ENCODE results near the gene TMEM59. TPM values are rescaled to one million over a fixed set of nuclear protein-coding genes. Genes with fewer than 3 reads are reported as not detected.
"Not testable (repeated sequence)": the region's sequence is repeated elsewhere in the genome, so short reads cannot be mapped to it uniquely, and the experiment has no call there.

The TMEM59 gene
- total RNA-seq, 1 donor from 2014 or later: 195 TPM

DNA sequence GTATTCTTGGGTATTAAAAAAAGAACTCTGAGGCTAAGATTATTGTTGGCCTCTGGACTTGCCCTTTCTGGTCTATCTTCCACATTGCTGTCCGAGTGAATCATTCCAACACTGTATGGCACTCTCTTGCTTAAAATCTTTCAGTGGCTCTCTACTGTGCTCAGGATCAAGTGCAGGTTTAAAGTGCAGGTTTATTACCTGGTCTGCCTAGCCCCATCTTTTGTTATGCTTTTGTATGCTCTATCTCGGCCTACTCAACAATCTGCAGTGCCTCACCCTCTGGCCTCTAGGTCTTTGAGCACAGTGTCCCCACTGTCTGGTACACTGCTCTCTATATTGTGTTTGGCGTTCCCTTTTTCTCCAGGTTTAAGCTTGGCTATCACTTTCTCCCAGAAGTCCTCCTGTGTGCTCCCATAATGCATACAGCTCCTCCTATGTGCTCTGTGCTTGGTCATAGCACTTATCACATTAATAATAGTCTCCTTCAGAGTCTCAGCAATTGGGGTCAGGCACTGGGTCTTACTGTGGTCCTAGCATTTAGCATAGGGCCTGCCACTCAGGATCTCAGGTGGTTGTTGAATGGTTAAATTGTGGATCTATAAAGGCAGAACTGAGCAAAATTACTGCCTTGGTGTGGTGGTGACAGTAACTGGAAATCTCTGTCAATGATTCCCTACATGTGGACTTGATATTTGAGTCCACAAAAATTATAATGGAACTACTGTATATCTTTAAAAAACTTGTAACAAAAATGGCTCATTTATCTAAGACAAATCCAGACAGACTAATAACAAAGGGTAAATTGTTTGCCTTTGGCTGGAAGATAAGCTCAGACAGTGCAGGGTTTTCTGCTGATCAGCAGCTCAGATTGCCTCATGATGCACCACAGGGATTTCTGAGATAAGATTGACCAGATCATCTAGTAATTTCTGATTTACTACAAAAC lies 24.4 kb downstream of the TMEM59 start:
- H3K9me3 Mint-ChIP-seq (ENCODE audit: unreplicated experiment): no peaks in the 10 kb centered on the region
- H3K27me3 Mint-ChIP-seq (ENCODE audit: unreplicated experiment): no peaks in the 10 kb centered on the region

DNA sequence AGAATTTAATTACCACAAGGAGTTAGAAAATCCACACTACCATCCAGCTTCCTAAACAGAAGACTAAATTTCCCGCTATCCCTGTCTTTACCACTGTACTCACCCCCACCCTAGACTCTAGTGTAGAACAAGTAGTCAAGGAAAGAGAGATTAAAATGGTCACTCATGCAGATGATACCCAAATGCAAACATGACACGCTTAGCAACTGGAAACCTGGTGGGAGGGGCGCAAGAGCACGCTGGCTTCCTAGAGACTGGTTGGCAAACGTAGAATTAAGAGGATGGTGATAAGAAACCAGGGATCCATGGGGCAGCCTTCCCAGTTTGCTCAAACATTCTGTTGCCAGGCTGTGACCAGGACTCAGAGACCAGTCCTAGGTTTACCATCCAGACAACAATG lies 25.2 kb downstream of the TMEM59 start:
- TF ChIP-seq, protein P1, sequence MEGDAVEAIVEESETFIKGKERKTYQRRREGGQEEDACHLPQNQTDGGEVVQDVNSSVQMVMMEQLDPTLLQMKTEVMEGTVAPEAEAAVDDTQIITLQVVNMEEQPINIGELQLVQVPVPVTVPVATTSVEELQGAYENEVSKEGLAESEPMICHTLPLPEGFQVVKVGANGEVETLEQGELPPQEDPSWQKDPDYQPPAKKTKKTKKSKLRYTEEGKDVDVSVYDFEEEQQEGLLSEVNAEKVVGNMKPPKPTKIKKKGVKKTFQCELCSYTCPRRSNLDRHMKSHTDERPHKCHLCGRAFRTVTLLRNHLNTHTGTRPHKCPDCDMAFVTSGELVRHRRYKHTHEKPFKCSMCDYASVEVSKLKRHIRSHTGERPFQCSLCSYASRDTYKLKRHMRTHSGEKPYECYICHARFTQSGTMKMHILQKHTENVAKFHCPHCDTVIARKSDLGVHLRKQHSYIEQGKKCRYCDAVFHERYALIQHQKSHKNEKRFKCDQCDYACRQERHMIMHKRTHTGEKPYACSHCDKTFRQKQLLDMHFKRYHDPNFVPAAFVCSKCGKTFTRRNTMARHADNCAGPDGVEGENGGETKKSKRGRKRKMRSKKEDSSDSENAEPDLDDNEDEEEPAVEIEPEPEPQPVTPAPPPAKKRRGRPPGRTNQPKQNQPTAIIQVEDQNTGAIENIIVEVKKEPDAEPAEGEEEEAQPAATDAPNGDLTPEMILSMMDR (IDR thresholded peaks at IDR 0.05; ENCODE audit: unreplicated experiment): no peak
- no peaks in the 10 kb centered on the region for H3K9me3 Mint-ChIP-seq (ENCODE audit: unreplicated experiment)
- no peak overlapping the region for H3K4me3 Mint-ChIP-seq (ENCODE audit: unreplicated experiment)
- no peak overlapping the region for H3K27ac Mint-ChIP-seq (ENCODE audit: unreplicated experiment)
- no peak for DNase-seq (ENCODE audit: low spot score)
- no peaks in the 10 kb centered on the region for H3K36me3 Mint-ChIP-seq (ENCODE audit: low read depth, unreplicated experiment)
- no peaks in the 10 kb centered on the region for H3K4me1 Mint-ChIP-seq (ENCODE audit: unreplicated experiment)
- no peaks in the 10 kb centered on the region for H3K27me3 Mint-ChIP-seq (ENCODE audit: unreplicated experiment)

More for the DNA sequence above, 24.4 kb downstream of the TMEM59 start:
- Mint-ChIP-seq H3K4me3 (ENCODE audit: unreplicated experiment) (no peak overlapping the region), H3K27ac (ENCODE audit: unreplicated experiment) (no peak overlapping the region), H3K4me1 (ENCODE audit: unreplicated experiment) (no peaks in the 10 kb centered on the region), H3K36me3 (ENCODE audit: low read depth, unreplicated experiment) (no peaks in the 10 kb centered on the region)
- TF ChIP-seq, protein P1 (IDR thresholded peaks at IDR 0.05; ENCODE audit: unreplicated experiment): no peak
- DNase-seq (ENCODE audit: low spot score): no peak

DNA sequence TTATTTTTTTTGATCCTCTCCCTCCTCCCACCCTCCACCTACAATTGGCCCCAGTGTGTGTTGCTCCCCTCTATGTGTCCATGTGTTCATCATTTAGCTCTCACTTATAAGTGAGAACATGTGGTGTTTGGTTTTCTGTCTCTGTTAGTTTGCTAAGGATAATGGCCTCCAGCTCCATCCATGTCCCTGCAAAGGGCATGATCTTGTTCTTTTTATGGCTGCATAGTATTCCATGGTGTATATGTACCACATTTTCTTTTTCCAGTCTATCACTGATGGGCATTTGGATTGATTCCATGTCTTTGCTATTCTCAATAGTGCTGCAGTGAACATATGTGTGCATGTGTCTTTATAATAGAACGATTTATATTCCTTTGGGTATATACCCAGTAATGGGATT lies 28.2 kb downstream of the TMEM59 start:
- not testable (repeated sequence) for H3K4me3 Mint-ChIP-seq (ENCODE audit: unreplicated experiment); DNase-seq (ENCODE audit: low spot score); H3K27me3 Mint-ChIP-seq (ENCODE audit: unreplicated experiment); H3K9me3 Mint-ChIP-seq (ENCODE audit: unreplicated experiment); H3K4me1 Mint-ChIP-seq (ENCODE audit: unreplicated experiment); H3K36me3 Mint-ChIP-seq (ENCODE audit: low read depth, unreplicated experiment); H3K27ac Mint-ChIP-seq (ENCODE audit: unreplicated experiment)

DNA sequence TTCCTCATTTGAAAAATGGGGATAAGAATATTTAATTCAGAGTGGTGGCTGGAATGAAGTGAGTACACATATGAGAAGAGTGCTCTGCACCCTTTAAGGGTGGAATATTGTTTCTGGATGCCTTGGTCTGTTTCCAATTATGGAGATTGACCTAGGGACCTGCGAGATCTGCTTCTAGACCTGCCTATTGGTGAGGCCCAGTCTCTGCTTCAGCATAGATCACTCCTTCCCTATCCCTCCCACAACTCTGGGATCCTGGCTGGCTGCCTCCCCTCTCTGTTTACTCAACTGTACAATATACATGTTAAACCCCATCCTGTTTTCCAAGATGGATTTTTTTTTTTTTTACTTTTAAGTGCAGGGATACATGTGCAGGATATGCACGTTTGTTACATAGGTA lies 28.6 kb downstream of the TMEM59 start:
- Mint-ChIP-seq H3K9me3 (ENCODE audit: unreplicated experiment) (no peaks in the 10 kb centered on the region), H3K4me3 (ENCODE audit: unreplicated experiment) (no peak overlapping the region), H3K4me1 (ENCODE audit: unreplicated experiment) (no peaks in the 10 kb centered on the region), H3K36me3 (ENCODE audit: low read depth, unreplicated experiment) (no peaks in the 10 kb centered on the region), H3K27ac (ENCODE audit: unreplicated experiment) (no peak overlapping the region), H3K27me3 (ENCODE audit: unreplicated experiment) (no peaks in the 10 kb centered on the region)
- no peak for DNase-seq (ENCODE audit: low spot score)
- TF ChIP-seq, protein P1 (IDR thresholded peaks at IDR 0.05; ENCODE audit: unreplicated experiment): no peak

DNA sequence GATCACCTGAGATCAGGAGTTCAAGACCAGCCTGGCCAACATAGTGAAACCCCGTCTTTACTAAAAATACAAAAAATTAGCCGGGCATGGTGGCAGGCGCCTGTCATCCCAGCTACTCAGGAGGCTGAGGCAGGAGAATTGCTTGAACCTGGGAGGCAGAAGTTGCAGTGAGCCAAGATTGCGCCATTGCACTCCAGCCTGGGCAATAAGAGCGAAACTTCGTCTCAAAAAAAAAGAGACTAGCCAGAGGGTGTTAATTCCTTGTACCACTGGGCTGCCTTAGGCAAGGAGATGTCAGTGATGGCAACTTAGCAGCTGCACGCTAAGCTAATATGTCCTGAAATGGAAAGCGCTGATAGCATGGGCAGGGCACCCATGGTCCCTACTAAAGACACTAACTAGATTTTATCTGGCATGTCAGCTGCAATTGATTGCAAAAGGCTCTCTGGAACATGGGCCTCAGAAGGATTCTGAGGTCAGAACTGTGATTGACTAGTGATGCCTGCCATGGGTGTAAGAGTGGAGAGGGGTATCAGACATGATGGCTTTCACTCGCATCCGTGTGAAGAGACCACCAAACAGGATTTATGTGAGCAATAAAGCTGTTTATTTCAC lies 33.3 kb downstream of the TMEM59 start:
- not testable (repeated sequence) for H3K4me3 Mint-ChIP-seq (ENCODE audit: unreplicated experiment); H3K27ac Mint-ChIP-seq (ENCODE audit: unreplicated experiment); H3K9me3 Mint-ChIP-seq (ENCODE audit: unreplicated experiment); H3K27me3 Mint-ChIP-seq (ENCODE audit: unreplicated experiment); H3K36me3 Mint-ChIP-seq (ENCODE audit: low read depth, unreplicated experiment); H3K4me1 Mint-ChIP-seq (ENCODE audit: unreplicated experiment); DNase-seq (ENCODE audit: low spot score)

DNA sequence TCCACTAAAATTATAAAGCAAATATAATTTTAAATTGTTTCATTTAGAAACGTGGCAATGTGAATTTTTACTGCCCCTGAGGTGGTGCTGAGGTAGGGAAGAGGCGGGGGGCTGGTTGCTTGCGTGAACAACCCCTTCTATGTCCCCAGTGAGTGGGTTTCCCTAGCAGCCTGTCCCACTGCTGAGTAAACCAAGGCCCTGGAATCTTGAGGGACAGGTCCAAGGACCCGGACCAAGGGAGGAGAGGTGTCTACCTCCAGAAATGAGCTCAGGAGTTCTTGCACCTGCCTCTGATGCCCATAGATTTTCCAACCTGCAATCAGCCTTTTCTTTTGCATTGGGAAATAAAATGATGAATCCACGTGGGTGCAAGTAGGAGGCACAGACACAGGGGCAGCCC lies 34.4 kb downstream of the TMEM59 start:
- no peak overlapping the region for H3K27ac Mint-ChIP-seq (ENCODE audit: unreplicated experiment)
- no peaks in the 10 kb centered on the region for H3K4me1 Mint-ChIP-seq (ENCODE audit: unreplicated experiment)
- no peaks in the 10 kb centered on the region for H3K9me3 Mint-ChIP-seq (ENCODE audit: unreplicated experiment)
- TF ChIP-seq, protein P1 (IDR thresholded peaks at IDR 0.05; ENCODE audit: unreplicated experiment): no peak
- no peaks in the 10 kb centered on the region for H3K36me3 Mint-ChIP-seq (ENCODE audit: low read depth, unreplicated experiment)
- no peak for DNase-seq (ENCODE audit: low spot score)
- H3K4me3 Mint-ChIP-seq (ENCODE audit: unreplicated experiment): no peak overlapping the region
- no peaks in the 10 kb centered on the region for H3K27me3 Mint-ChIP-seq (ENCODE audit: unreplicated experiment)
